HG02970 (cell line): Measurements from ENCODE around the gene DDI1.
A peak's percentile ranks its signal among the peaks of the same experiment; 100 is the strongest.

Experiments used
- ATAC-seq: cut with Tn5 transposase; IDR thresholded peaks from one replicate; pipeline ENCODE4 v1.9.1; 2021; ENCODE audit warnings: mild to moderate bottlenecking, moderate library complexity, moderate number of reproducible peaks; ENCODE audit not compliant: unreplicated experiment, low FRiP score

DDI1 gene

GRCh38 chr11:104036588-104036987 is at the start of gene DDI1:
TSS of gene DDI1 (plus strand) at chr11:104036640. CDS start at chr11:104036823, 183 bp downstream.
- no peak for ATAC-seq

DNA sequence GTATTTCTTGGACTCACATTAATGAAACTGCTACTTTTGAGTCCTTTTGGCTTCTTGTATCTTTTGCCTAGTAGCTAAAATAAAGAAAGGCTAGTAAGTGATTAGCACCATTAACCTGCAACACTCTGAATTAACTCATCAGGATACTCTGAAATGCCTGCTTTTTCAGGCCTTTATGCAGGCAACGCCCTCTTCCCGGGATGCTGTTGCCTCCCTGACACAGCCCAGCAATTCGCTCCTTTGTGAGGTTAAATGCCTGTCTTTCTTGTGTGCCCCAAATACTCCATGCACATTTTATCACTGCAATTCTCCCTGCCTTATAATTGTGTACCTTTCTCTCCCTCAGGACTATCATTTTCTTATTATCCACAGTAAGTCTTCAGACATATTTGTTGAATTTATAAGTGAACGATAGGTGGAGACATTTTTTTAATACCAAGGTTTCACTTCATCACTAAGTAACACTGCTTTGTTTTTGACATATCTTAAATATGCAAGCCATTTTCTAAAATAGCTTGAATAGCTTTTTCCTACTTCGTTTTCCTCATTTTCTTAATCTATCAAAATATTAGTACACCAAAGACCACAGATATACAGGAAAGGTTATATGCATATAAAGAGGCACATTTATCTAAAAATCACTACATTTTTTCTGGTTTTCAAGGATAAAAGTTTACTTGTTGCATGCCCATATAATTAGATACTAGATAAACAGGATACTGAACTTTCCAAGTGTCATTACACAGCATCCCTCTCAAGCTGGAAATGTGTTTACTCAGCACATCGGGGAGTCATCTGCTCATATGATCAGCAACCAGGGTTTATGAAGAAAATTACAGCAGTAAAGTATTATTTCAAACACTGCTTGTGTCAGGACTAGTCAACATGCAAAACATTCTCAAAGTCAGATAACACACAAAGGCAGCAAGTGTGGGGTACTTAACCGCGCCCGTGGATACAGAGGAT is 48.5 kb upstream of the DDI1 start:
- no peak for ATAC-seq

DNA sequence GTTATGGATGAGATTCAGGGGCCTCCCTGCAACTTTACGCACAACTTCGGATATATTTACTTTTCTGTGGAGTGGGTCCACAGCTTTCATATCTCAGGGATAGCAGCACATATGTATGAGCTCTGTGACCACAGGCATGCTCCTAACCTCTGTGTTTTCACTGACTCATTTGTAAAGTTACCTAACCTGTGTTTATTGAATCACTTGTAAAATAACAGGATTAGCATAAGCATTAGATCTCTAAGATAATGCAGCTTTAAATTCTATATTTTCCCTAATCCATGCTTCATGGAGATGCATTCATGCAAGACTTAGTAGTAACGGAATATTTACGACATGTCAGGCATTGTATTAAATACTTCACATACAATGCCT is 47.9 kb upstream of the DDI1 start:
- no peak for ATAC-seq

GRCh38 chr11:103993507-103993906 is 42.9 kb upstream of the DDI1 start:
- no peak for ATAC-seq

DNA sequence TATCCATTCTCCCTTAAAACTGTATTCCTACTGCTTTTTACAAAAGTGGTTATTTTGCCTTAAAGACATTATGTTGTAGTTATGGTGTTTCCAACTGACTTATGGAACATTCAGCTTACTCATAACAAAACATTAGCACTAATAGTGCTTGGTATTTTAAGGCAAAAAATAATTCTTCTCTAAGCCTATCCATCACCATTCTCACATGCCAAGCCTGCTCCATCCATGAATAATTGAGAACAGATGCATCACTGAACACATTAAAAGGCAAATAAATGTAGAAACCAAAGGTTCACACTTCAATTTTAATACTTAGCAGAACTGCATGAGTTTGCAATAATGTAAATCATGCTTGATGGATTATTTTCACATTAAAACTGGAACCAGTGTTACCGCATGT is 42.3 kb upstream of the DDI1 start:
- no peak for ATAC-seq

GRCh38 chr11:103994518-103994917 is 41.9 kb upstream of the DDI1 start:
- ATAC-seq: no peak

DNA sequence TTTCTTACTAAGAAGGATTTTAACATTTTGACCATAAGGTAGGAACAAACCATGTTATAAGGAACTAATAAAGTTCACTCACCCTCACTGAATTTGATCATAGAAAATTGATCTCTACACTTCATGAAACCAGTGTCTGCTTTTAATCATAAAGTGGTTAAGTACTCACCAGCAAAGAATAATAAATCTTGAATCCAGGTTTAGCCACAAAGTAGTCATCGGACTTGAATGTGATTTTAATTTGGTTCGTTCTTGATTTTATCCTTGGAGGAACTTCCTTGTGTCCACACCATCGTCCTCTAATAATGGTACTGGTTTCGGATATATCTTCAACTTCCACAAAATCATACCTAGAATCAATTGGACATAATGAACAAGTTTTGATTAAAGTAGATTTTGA is 40.5 kb upstream of the DDI1 start:
- no peak for ATAC-seq

DNA sequence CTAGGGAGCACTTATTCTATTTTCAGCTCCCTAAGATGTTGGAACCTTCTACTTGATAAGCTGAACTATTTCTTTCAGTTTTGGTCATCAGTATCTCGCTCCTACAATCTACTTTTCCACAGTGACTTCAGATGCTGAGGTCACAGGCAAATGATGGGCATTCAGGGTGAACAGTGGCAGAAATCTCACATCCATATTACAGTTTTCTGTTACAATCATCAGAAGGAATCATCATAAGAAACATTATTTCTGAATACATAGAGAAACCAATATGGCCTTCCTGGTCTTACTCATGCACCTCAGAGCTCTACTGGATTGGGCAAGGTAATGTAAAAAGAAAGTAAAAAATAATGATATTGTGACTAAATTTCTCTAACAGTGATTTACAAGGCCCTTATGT is 39.4 kb upstream of the DDI1 start:
- no peak for ATAC-seq

- no peak for ATAC-seq
Measured at GRCh38 chr11:103998826-103999508, 37.5 kb upstream of the DDI1 start.

DNA sequence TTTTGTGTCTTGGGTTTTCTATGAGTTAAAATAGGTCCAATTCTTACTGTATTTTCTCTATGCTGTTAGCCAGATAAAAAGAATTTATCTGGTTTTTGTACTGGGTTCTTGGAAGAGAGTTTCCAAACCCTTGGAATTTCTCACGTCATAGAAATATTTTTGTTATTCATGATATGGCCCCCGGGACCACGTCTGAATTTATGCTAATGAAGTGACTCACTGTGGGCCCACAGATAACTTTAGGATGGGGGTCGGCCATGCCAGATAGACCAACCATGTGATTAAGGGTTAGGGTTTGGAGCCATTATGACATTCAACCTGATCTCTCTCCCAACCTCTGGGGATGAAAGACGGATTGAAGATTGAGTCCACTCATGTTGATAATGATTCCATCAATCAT is 35.6 kb upstream of the DDI1 start:
- ATAC-seq: no peak

DNA sequence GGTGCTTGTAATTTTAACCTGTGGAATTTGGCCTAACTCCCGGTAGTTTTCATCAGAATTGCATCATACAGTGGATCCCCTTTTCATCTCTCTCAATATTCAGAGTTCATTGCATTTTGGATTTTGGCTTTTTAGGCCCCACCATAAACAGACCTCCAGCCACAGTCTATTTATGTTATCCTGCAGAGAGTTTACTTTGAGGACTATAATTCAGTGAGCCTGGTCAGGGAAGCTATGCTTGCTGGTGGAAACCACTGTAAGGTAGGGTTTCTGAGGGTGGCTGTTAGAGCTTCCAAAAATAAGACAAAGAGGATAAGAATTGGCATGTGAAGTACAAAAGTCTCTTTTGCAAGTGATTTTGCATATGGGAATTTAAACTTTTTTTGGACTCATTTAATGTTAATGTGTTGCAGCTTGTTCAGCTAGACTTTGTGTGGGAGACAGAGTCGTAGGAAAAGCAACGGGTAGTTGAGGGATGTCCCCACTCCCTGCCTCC is 34.8 kb upstream of the DDI1 start:
- no peak for ATAC-seq

GRCh38 chr11:104003491-104003890 is 32.9 kb upstream of the DDI1 start:
- ATAC-seq: no peak

GRCh38 chr11:104005234-104005855 is 31.1 kb upstream of the DDI1 start:
- no peak for ATAC-seq

- no peak for ATAC-seq
Measured at GRCh38 chr11:104009744-104010143, 26.7 kb upstream of the DDI1 start.

DNA sequence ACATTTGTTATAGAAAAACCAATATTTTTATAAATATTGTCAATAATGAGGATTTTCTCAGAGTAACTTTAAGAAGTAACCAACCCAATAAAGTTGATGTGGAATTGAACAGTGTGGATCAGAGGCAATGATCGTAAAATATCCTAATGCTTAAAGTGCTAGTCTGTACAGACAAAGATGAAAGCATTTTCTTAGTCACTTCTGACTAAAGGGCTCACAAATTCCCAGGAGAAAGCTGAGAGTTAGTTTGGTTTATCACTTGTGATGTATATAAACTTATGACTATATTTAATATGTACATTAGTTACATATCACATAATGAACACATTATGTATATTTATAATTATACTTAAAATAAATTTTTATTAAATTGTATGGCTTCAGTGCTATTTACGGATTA is 25.4 kb upstream of the DDI1 start:
- ATAC-seq: no peak

DNA sequence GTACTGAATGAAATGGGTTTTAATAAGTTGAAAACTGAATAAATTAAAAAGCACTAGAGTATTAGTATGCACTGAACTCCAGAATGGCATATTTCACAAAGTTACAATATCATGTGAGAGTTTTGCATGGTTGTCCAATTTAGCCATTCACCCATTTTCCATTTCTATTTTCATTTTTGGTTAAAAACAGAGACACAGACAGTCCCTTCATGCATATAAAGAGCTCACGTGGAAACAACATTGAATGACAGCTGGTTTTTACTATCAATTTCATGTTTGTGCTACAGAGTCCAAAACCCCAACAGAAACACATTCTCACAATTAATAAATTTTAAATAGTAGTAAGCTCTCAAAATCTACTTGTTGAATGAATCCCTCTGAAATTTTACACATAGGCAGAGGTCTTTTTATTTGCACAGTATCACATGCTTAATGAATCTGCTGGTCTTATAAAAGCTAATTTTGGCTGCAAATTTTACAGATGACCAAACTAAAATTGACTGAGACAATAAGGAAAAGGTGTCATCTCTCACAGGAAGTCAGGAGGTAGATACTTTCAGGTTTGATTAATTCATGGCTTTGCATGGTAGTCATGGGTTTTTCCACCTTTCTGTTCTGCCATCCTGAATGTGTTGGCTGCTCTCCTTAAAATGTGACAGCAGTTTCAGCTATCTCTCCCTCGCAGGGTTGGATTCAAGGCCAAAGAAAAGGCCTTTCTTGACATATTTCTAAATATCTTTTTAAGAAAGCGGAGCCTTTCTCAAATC is 20.6 kb upstream of the DDI1 start:
- ATAC-seq: peak; percentile 80

GRCh38 chr11:104024572-104024971 is 11.9 kb upstream of the DDI1 start:
- ATAC-seq: no peak

- ATAC-seq: no peak
Measured at GRCh38 chr11:104028476-104029263, 7.8 kb upstream of the DDI1 start.

- ATAC-seq: no peak
Measured at GRCh38 chr11:104033134-104033533, 3.3 kb upstream of the DDI1 start.

GRCh38 chr11:104033561-104033960 is 2.9 kb upstream of the DDI1 start:
- no peak for ATAC-seq
